ENCODE results near the gene EDRF1.
"Not testable (repeated sequence)": the region's sequence is repeated elsewhere in the genome, so short reads cannot be mapped to it uniquely, and the experiment has no call there.

Gene EDRF1

GRCh38 chr10:125707541-125708468, 11.7 kb upstream of the EDRF1 start:
- no peak for DNase-seq (ENCODE audit: low read depth)

- no peak for DNase-seq (ENCODE audit: low read depth)
Measured at GRCh38 chr10:125708971-125709503, 10.5 kb upstream of the EDRF1 start.

DNA sequence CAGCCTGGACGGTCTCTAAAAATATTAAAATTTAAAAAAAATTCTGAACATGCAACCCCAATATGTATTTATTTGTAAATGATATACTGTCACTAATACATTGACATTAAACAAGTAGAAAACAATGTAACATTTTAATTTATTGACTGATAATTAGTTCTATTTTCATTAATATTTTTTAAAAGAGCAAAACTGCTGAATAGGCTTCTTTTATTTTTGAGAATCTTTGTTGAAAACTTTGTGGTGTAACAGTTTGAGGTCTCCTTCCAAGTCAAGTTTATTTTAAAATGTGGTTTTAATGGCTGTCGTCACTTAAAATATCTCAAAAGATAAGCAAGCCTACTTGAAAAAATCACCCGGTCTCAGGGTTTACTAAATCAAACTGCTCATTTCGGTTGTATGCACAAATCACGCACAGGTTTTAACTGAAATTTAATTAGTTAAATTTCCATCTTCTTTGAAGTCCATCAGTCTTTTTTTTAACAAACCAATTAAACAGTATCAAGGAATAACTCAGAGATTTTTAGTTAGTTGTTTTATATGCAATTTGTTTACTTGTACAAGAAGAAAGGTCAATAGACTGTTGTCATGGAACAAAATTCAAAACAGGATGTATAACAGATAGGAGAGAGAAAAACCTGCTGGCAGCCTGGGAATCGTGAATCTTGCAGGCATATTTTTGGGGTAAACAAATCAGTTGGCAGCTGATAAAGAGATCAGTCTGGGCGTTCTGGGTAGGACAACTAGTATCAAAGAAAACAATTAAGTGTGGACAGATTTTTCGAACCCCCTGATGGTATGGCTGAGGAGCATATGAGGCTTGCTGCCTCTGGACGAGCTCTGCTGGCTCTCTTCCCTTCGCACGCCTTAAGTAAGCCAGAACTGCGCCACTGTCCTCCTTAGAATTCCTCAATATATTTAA, 9.7 kb upstream of the EDRF1 start:
- DNase-seq (ENCODE audit: low read depth), result no peak

- DNase-seq (ENCODE audit: low read depth), result no peak
Measured at GRCh38 chr10:125711110-125711750, 8.3 kb upstream of the EDRF1 start.

DNA sequence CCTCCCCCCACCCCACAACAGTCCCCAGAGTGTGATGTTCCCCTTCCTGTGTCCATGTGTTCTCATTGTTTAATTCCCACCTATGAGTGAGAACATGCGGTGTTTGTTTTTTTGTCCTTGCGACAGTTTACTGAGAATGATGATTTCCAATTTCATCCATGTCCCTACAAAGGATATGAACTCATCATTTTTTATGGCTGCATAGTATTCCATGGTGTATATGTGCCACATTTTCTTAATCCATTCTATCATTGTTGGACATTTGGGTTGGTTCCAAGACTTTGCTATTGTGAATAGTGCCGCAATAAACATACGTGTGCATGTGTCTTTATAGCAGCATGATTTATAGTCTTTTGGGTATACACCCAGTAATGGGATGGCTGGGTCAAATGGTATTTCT, 4.8 kb upstream of the EDRF1 start:
- DNase-seq (ENCODE audit: low read depth), result not testable (repeated sequence)

DNA sequence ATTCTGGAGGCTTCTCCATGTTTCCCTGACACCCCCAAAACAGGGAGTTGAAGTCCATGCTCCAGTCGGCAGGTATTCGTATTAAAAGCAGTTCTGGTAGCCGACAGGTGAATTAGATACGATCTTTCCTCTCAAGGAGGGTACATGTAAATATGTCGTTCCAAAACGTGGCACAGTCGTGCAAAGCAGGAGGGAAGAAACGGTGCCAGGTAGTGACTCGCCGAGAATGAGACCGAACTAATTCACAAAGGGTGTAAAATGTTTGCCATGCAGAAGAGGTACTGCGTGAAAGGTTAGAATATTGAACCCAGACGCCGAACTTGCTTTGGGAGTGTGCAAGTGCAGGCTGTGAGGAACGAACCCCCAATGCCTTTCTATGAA, 483 bp downstream of the EDRF1 start:
- no peak for DNase-seq (ENCODE audit: low read depth)

DNA sequence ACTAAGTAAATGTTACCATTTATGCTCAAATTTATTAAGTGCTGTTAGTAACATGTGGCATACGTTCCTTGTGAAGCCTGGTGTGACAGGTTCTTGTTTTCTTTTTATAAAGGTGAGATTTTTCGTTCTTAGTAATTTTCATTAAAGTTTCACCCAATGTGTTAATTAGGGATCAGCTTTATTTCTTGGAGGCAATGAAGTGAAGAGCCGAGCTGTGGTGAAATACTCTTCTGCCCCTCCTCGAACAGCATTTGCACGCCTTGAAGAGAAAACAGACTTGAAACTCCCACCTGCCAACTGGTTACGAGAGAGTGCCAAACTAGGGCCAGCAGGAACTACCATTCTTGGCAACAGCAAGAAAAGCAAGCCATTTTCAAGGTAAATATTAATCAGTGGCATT, 1.5 kb downstream of the EDRF1 start:
- no peak for DNase-seq (ENCODE audit: low read depth)

DNA sequence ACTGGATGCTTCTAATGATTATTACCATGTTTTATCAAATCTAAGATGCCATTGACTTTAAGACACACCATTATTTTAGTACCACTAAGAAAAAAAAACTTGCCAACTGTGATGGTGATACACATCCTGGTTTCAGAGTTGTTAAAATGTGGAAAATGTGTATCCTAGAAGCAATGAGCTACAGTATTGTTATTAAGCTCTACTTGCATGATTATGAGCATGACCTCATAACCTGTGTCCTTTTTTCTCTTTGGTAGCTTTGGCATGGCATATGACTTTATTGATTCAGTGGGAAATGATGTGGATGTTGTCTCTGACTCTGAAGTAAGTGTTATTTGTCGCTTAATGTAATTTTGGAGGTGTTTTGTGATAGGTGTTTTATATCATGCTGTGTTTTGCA, 3.3 kb downstream of the EDRF1 start:
- no peak for DNase-seq (ENCODE audit: low read depth)

DNA sequence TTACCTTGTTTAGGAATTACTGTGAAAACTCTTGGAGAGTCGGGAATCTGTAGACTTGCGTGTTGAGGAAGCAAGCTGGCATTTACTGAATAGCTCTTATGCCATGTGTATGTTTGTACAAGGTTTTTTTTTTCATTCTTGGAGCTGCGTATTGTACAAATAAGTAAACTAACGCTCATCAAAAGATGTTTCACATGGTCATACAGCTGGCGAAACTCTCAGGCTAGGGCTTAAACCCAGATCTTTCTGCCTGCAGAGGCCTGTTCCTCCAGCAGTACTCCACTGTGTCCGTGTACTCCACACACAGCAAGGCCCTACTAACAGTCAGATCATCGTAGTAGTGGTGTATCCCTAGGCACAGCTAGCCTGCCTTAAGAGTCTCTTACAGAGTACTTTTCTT, 7.4 kb downstream of the EDRF1 start:
- DNase-seq (ENCODE audit: low read depth), result no peak

DNA sequence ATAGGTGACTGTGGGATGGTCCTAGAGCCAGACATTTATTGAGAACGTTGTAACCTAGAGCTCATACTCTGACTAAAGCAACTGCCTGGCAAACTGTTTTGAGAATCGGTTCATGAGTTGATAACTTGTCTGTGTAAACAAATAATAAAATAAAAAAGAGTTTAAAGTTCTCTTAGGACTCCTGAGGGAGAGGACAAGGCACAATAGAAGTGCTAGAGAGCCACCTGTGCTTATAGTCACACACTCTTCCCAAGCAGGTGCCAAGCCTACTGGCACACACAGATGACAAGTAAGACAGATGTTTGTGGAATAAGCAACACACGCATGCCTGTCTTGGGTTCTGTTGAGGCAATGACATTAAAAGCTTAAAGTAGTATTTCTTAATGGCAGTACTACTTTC, 7.9 kb downstream of the EDRF1 start:
- DNase-seq (ENCODE audit: low read depth), result no peak

GRCh38 chr10:125734148-125734547, 14.6 kb downstream of the EDRF1 start:
- DNase-seq (ENCODE audit: low read depth), result no peak

GRCh38 chr10:125734823-125735222, 15.3 kb downstream of the EDRF1 start:
- no peak for DNase-seq (ENCODE audit: low read depth)

GRCh38 chr10:125738206-125738605, 18.7 kb downstream of the EDRF1 start:
- DNase-seq (ENCODE audit: low read depth), result no peak

GRCh38 chr10:125739994-125740679, 20.6 kb downstream of the EDRF1 start:
- DNase-seq (ENCODE audit: low read depth), result no peak

- DNase-seq (ENCODE audit: low read depth), result no peak
Measured at GRCh38 chr10:125742465-125742864, 23.0 kb downstream of the EDRF1 start.

- DNase-seq (ENCODE audit: low read depth), result no peak
Measured at GRCh38 chr10:125744909-125745308, 25.4 kb downstream of the EDRF1 start.

GRCh38 chr10:125747417-125747816, 27.9 kb downstream of the EDRF1 start:
- no peak for DNase-seq (ENCODE audit: low read depth)

GRCh38 chr10:125756196-125756595, 36.7 kb downstream of the EDRF1 start:
- DNase-seq (ENCODE audit: low read depth), result no peak

DNA sequence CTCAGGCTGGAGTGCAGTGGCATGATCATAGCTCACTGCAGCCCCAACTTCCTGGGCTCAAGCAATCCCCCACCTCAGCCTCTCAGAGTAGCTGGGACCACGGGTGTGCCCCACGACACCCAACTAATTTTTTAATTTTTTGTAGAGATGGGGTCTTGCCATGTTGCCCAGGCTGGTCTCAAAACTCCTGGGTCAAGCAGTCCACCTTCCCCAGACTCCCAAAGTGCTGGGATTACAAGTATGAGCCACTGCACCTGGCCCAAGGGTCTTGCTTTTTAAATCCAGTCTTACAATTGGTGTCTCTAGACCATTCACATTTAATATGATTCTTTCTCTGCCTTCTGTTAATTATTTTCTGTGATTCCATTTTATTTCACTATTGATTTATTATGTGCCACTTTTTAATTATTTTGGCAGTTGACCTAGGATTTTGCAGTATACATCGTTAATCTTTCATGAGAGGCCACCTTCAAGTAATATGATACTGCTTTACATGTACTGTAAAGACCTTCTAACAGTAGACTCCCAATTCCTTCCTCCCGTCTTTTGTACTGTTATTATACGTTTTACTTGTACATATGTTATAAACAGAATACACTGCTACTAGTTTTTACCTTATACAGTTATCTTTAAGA, 37.5 kb downstream of the EDRF1 start:
- no peak for DNase-seq (ENCODE audit: low read depth)

DNA sequence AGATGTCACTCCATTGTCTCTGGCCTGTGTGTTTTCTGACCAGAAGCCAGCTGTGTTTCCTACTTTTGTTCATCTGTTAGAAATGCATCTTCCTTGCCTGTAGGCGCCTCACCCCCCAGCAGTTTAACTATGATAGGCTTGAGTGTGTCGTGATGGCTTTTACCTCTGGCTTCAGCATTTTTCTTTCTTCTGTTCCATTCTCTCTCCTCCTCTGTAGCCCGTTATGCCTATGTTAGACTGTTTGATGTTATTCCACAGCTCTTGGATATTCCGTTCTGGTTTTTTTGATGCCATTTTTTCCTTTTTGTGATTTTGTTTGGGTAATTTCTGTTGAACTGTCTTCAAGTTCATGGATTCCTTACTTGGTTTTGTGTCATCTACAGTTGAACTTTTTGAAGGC, 38.2 kb downstream of the EDRF1 start:
- DNase-seq (ENCODE audit: low read depth), result no peak

- DNase-seq (ENCODE audit: low read depth), result no peak
Measured at GRCh38 chr10:125761961-125762360, 42.5 kb downstream of the EDRF1 start.

All from HS-27A (cell line).